ENCODE data around the gene PDE4D. TPM values are rescaled to one million over a fixed set of nuclear protein-coding genes. Genes with fewer than 3 reads are reported as not detected.

Gene PDE4D
- total RNA-seq, 1 experiment from 2014 or later = 3.6 TPM

DNA sequence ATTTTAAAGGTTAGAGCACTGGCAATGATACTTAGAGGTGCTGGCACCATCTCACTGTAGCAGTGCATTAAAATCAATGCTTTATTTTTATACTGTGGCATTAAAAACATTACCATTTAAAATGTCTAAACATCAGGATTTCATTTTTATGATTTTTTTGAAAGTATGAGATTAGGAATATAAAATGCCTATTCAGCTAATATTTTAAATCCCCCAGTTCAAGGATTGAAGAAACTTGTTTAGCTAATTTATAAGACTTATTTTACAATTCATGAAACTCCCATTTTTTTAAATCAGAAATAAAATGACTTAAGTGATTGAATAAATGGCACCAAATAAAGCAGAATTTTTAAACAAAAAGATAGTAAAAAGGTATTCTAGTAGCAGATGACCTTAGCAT lies 685.1 kb downstream of the PDE4D start:
- no peak overlapping the region for H3K4me2 ChIP-seq (ENCODE audit: low read length)
- CTCF ChIA-PET = no interaction called here

DNA sequence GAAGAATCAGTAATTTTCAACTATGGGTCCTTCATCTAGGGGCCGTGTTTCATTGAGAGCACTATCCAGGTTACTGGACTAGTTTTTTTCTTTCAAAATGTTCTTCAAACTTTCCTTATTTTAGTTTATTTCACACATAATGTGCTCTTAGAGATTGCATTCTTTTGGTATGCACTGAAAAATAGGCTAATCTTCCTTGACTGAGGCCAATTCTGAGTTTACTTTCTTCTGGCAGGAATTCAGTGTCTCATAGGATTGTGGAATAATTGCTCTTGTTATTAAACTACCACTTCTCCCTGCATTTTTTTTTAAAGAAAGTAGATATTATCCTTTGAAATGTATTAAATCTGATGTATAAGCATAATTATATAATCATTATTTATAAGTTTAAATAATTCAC lies 686.1 kb downstream of the PDE4D start:
- Histone ChIP-seq H3K9me2 (replicated peaks; ENCODE audit: low read length) (no peaks in the 10 kb centered on the region), H3K4me1 (ENCODE audit: insufficient read depth, low read length) (no peaks in the 10 kb centered on the region), H3K79me2 (ENCODE audit: low read length) (no peaks in the 10 kb centered on the region), H3K36me3 (ENCODE audit: low read depth, low read length) (no peaks in the 10 kb centered on the region), H3K27ac (ENCODE audit: low read length) (no peak overlapping the region), H4K20me1 (ENCODE audit: low read length) (no peaks in the 10 kb centered on the region), H3K4me3 (ENCODE audit: low read length) (no peak overlapping the region), H3K4me2 (ENCODE audit: low read length) (no peak overlapping the region), H3F3A (ENCODE audit: low read length, unreplicated experiment) (no peaks in the 10 kb centered on the region), H3K27me3 (ENCODE audit: low read length) (no peaks in the 10 kb centered on the region), H3K9ac (ENCODE audit: low read length) (no peak overlapping the region), H3K9me3 (ENCODE audit: low read length) (no peaks in the 10 kb centered on the region), H2AFZ (ENCODE audit: low read length) (no peak overlapping the region)
- ChIA-PET CTCF (no interaction called here), POLR2A (ENCODE audit: unreplicated experiment) (no interaction called here)
- no peak for ATAC-seq
- intact Hi-C loops (cut with micrococcal nuclease) = no loop called here
- no peak for DNase-seq
- TF ChIP-seq EZH2 (IDR thresholded peaks at IDR 0.05; ENCODE audit: low read length, unreplicated experiment) (no peak), EZH2phosphoT487 (IDR thresholded peaks at IDR 0.05; ENCODE audit: borderline replicate concordance, low read length) (no peak)
- TF ChIP-seq, protein P1, sequence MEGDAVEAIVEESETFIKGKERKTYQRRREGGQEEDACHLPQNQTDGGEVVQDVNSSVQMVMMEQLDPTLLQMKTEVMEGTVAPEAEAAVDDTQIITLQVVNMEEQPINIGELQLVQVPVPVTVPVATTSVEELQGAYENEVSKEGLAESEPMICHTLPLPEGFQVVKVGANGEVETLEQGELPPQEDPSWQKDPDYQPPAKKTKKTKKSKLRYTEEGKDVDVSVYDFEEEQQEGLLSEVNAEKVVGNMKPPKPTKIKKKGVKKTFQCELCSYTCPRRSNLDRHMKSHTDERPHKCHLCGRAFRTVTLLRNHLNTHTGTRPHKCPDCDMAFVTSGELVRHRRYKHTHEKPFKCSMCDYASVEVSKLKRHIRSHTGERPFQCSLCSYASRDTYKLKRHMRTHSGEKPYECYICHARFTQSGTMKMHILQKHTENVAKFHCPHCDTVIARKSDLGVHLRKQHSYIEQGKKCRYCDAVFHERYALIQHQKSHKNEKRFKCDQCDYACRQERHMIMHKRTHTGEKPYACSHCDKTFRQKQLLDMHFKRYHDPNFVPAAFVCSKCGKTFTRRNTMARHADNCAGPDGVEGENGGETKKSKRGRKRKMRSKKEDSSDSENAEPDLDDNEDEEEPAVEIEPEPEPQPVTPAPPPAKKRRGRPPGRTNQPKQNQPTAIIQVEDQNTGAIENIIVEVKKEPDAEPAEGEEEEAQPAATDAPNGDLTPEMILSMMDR (conservative IDR thresholded peaks at IDR 0.05; ENCODE audit: low read depth, low read length) = no peak
- no TSS peak for BruUV-seq (replicated peaks)

More for the DNA sequence above, 685.1 kb downstream of the PDE4D start:
- Histone ChIP-seq H3F3A (ENCODE audit: low read length, unreplicated experiment) (no peaks in the 10 kb centered on the region), H3K9me2 (replicated peaks; ENCODE audit: low read length) (no peaks in the 10 kb centered on the region), H2AFZ (ENCODE audit: low read length) (no peak overlapping the region), H3K27ac (ENCODE audit: low read length) (no peak overlapping the region), H3K4me1 (ENCODE audit: insufficient read depth, low read length) (no peaks in the 10 kb centered on the region), H3K27me3 (ENCODE audit: low read length) (no peaks in the 10 kb centered on the region), H3K4me3 (ENCODE audit: low read length) (no peak overlapping the region), H3K79me2 (ENCODE audit: low read length) (no peaks in the 10 kb centered on the region), H3K9me3 (ENCODE audit: low read length) (no peaks in the 10 kb centered on the region), H3K36me3 (ENCODE audit: low read depth, low read length) (no peaks in the 10 kb centered on the region), H4K20me1 (ENCODE audit: low read length) (no peaks in the 10 kb centered on the region), H3K9ac (ENCODE audit: low read length) (no peak overlapping the region)
- ATAC-seq (no peak), DNase-seq (no peak)
- POLR2A ChIA-PET (ENCODE audit: unreplicated experiment) = no interaction called here
- intact Hi-C loops (cut with micrococcal nuclease) = no loop called here
- BruUV-seq (replicated peaks) = no TSS peak
- no peak for TF ChIP-seq EZH2phosphoT487 (IDR thresholded peaks at IDR 0.05; ENCODE audit: borderline replicate concordance, low read length)
- TF ChIP-seq, protein P1 (conservative IDR thresholded peaks at IDR 0.05; ENCODE audit: low read depth, low read length) = no peak
- TF ChIP-seq EZH2 (IDR thresholded peaks at IDR 0.05; ENCODE audit: low read length, unreplicated experiment) = no peak

DNA sequence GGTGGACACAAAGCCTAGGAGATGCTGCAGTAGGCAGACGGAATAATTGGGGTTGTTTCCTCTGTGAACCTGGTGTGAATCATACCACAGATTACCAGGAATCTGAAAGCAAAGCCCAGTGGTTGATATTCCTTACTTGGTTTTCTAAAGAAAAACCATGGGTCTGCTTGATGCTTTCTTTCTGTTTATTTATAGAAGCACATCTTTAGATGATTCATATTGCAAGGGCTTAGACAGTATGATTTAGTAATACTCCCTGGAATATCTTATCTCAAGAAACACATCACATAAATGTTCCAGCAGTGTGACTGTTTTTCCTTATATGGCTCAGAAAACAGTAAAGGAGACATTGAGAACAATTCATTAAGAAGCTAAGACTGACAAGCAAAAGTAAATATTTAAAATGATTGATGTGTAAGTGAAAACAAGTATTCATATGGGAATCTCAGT lies 687.4 kb downstream of the PDE4D start:
- peak; percentile 23 for DNase-seq
- no peak for TF ChIP-seq EZH2phosphoT487 (IDR thresholded peaks at IDR 0.05; ENCODE audit: borderline replicate concordance, low read length)
- TF ChIP-seq EZH2 (IDR thresholded peaks at IDR 0.05; ENCODE audit: low read length, unreplicated experiment) = no peak
- TF ChIP-seq, protein P1 (conservative IDR thresholded peaks at IDR 0.05; ENCODE audit: low read depth, low read length) = no peak
- no peaks in the 10 kb centered on the region for H3F3A ChIP-seq (ENCODE audit: low read length, unreplicated experiment)
- CTCF ChIA-PET = interaction anchor here (0.6 kb wide), 1 partner anchor 88 kb away, joined by 3 read pairs; no protein-coding TSS in a partner anchor
- ATAC-seq = no peak
- H3K4me3 ChIP-seq (ENCODE audit: low read length) = no peak overlapping the region
- no peak overlapping the region for H2AFZ ChIP-seq (ENCODE audit: low read length)
- no peak overlapping the region for H3K27ac ChIP-seq (ENCODE audit: low read length)
- intact Hi-C loops (cut with micrococcal nuclease) = no loop called here
- H3K36me3 ChIP-seq (ENCODE audit: low read depth, low read length) = no peaks in the 10 kb centered on the region
- no peaks in the 10 kb centered on the region for H3K9me3 ChIP-seq (ENCODE audit: low read length)
- no peaks in the 10 kb centered on the region for H3K4me1 ChIP-seq (ENCODE audit: insufficient read depth, low read length)
- no peak overlapping the region for H3K9ac ChIP-seq (ENCODE audit: low read length)
- H3K79me2 ChIP-seq (ENCODE audit: low read length) = no peaks in the 10 kb centered on the region
- no peaks in the 10 kb centered on the region for H3K27me3 ChIP-seq (ENCODE audit: low read length)
- no peaks in the 10 kb centered on the region for H3K9me2 ChIP-seq (replicated peaks; ENCODE audit: low read length)
- POLR2A ChIA-PET (ENCODE audit: unreplicated experiment) = no interaction called here
- no TSS peak for BruUV-seq (replicated peaks)
- H4K20me1 ChIP-seq (ENCODE audit: low read length) = no peaks in the 10 kb centered on the region
- H3K4me2 ChIP-seq (ENCODE audit: low read length) = no peak overlapping the region
